Right cardiac atrium (tissue), 5 donors: ENCODE results near the gene MAPK6. TPM values are rescaled to one million over a fixed set of nuclear protein-coding genes. Genes with fewer than 3 reads are reported as not detected.
"Not testable (repeated sequence)": the region's sequence is repeated elsewhere in the genome, so short reads cannot be mapped to it uniquely, and the experiment has no call there.

Experiments used
- ATAC-seq, 2 donors: fragments of 200-7000 bp; cut with Tn5 transposase; one replicate each; pipeline versions ENCODE4 v1.8.0 to v1.9.1; 2020; ENCODE audit warnings: moderate library complexity in 2 of 2, mild to moderate bottlenecking in 1 of 2
- DNase-seq, 3 donors: peaks; one replicate each; pipeline ENCODE4 v3.0.0-alpha.2; 2020
- H3K27ac ChIP-seq: one replicate; pipeline ENCODE4 v1.5.1; 2013; ENCODE audit warnings: mild to moderate bottlenecking, low read length, control low read depth, moderate library complexity
- H3K27me3 ChIP-seq: one replicate; pipeline ENCODE4 v1.6.1; 2013; ENCODE audit not compliant: control insufficient read depth, insufficient read depth
- H3K4me1 ChIP-seq: one replicate; pipeline ENCODE4 v1.6.1; 2013; ENCODE audit warnings: low read length; ENCODE audit not compliant: control insufficient read depth, insufficient read depth
- H3K4me3 ChIP-seq: one replicate; pipeline ENCODE4 v1.5.1; 2013; ENCODE audit warnings: low read length, control low read depth
- H3K9me3 ChIP-seq: one replicate; pipeline ENCODE4 v1.6.1; 2013; ENCODE audit warnings: low read length; ENCODE audit not compliant: control insufficient read depth
- WGBS: extraction: QIAGEN DNeasy Blood & Tissue Kit; methylation state at CpG from one replicate; pipeline ENCODE4 v1.1.7; 2013; 5-methylcytosine and 5-hydroxymethylcytosine counted together
- intact Hi-C, 4 donors: fragments of 100-400 bp; cut with DNase I; formaldehyde crosslinking; loops; one replicate each; pipeline versions ENCODE4 v1.11.0 to v1.14.0; 2022 to 2023
- polyA plus RNA-seq: library from polyadenylated mRNA; stranded (reverse); fragments of 200-250 nt; gene quantifications from one replicate; pipeline ENCODE4 v1.2.3, GENCODE V29; 2013
- total RNA-seq, 4 donors: library from RNA; stranded (reverse); fragmentation: NEBNext Ultra II Directional; extraction: Animal tissue kit (Norgen Biotek cat#: 25700); gene quantifications; one replicate each; pipeline ENCODE4 v1.2.1, GENCODE V29; 2021
- donor health status: healthy with polysubstance abuse.
- donor health status: DM: no; HTN: yes; CAD: no.
- donor health status: DM: no; HTN: no; CAD: no.
- donor health status: DM: no; HTN: yes; CAD: no; lungs with severe emphysema.
- donor health status: DM: yes; HTN: yes; CAD: no.

MAPK6 gene
- total and polyA plus RNA-seq, 5 donors: 6.1 to 22.3 (median 18.8) TPM

GRCh38 chr15:52050416-52050815, 31.4 kb downstream of the MAPK6 start:
- intact Hi-C loops: no loop called here
- ATAC-seq: no peak
- no peaks in the 10 kb centered on the region for H3K4me1 ChIP-seq
- no peaks in the 10 kb centered on the region for H3K27me3 ChIP-seq
- H3K9me3 ChIP-seq: no peaks in the 10 kb centered on the region
- 97% methylated on average over 1 of the region's 1 CpG for WGBS
- no peak overlapping the region for H3K27ac ChIP-seq
- no peak for DNase-seq
- no peak overlapping the region for H3K4me3 ChIP-seq

GRCh38 chr15:52052066-52052935, 33.3 kb downstream of the MAPK6 start:
- Histone ChIP-seq H3K4me3 (no peak overlapping the region), H3K9me3 (no peaks in the 10 kb centered on the region), H3K27me3 (no peaks in the 10 kb centered on the region), H3K27ac (no peak overlapping the region), H3K4me1 (no peaks in the 10 kb centered on the region)
- no peak for ATAC-seq
- DNase-seq: no peak
- 94% methylated on average over 4 of the region's 4 CpGs for WGBS
- intact Hi-C loops: no loop called here

DNA sequence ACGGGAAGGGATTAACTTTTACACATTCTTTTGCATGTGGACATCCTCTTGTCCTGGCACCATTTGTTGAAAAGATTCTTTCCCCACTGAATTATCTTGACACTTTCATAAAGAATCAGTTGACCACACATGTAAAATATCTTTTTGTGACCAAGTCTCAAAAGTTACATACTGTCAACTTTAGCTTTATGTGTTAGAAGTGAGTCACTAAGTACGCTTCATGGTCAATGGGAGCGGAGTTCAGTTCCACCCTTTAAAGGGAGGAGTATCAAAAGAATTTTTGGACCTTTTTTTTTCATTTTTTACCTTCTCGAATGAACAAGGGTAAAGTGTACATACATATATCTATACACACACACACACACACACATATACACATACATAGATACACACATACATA, 35.4 kb downstream of the MAPK6 start:
- no peak for DNase-seq
- no peaks in the 10 kb centered on the region for H3K27me3 ChIP-seq
- no peak overlapping the region for H3K27ac ChIP-seq
- H3K4me1 ChIP-seq: no peaks in the 10 kb centered on the region
- ATAC-seq: no peak
- H3K4me3 ChIP-seq: no peak overlapping the region
- no peaks in the 10 kb centered on the region for H3K9me3 ChIP-seq
- WGBS: 96% methylated on average over 4 of the region's 4 CpGs
- intact Hi-C loops: no loop called here

DNA sequence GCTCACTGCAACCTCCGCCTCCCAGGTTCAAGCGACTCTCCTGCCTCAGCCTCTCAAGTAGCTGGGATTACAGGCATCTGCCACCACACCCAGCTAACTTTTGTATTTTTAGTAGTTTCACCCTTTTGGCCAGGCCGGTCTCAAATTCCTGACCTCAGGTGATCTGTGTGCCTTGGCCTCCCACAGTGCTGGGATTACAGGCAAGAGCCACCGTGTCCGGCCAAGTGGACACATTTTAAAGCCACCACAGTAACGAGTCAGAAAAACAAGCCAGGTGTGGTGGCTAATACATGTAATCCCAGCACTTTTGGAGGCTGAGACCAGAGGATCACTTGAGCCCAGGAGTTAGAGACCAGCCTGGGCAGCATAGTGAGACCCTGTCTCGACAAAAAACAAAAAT, 35.8 kb downstream of the MAPK6 start:
- H3K4me1 ChIP-seq, H3K27ac ChIP-seq, ATAC-seq, H3K4me3 ChIP-seq, DNase-seq, H3K27me3 ChIP-seq, H3K9me3 ChIP-seq, intact Hi-C loops: not testable (repeated sequence)
- 99% methylated on average over 7 of the region's 7 CpGs for WGBS

- ATAC-seq (no peak), DNase-seq (no peak)
- Histone ChIP-seq H3K4me3 (no peak overlapping the region), H3K27me3 (no peaks in the 10 kb centered on the region), H3K27ac (no peak overlapping the region), H3K9me3 (no peaks in the 10 kb centered on the region), H3K4me1 (no peaks in the 10 kb centered on the region)
- WGBS: 99% methylated on average over 1 of the region's 1 CpG
- intact Hi-C loops: no loop called here
These were observed 37.0 kb downstream of the MAPK6 start for GRCh38 chr15:52056001-52056400.

DNA sequence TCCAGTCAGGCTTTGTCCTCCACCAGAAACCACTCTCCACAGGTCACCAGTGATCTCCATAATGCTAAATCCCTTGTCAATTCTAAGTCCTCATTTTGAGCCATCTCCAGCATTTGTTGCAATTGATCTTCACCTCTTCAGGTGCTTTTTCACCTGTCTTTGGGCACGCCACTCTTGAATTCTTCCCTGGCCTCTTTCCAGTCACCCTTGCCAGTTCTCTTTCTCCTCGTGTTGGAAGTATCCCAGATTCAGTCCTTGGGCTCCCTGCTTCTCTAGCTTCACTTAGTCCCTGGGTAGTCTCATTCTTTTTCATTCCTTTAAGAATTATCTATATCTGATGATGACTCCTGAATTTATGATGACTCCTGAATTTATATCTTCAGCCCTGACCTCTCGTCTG, 37.5 kb downstream of the MAPK6 start:
- intact Hi-C loops: no loop called here
- H3K9me3 ChIP-seq: no peaks in the 10 kb centered on the region
- H3K4me3 ChIP-seq: no peak overlapping the region
- no peak for ATAC-seq
- no peaks in the 10 kb centered on the region for H3K27me3 ChIP-seq
- H3K27ac ChIP-seq: no peak overlapping the region
- no peak for DNase-seq
- H3K4me1 ChIP-seq: no peaks in the 10 kb centered on the region
- WGBS: 91% methylated on average over 3 of the region's 3 CpGs

GRCh38 chr15:52057996-52058395, 39.0 kb downstream of the MAPK6 start:
- no peak for DNase-seq
- H3K4me1 ChIP-seq: no peaks in the 10 kb centered on the region
- intact Hi-C loops: no loop called here
- ATAC-seq: no peak
- no peaks in the 10 kb centered on the region for H3K9me3 ChIP-seq
- H3K4me3 ChIP-seq: no peak overlapping the region
- H3K27ac ChIP-seq: no peak overlapping the region
- no peaks in the 10 kb centered on the region for H3K27me3 ChIP-seq

- H3K4me3 ChIP-seq: no peak overlapping the region
- ATAC-seq (no peak), DNase-seq (no peak)
- H3K27me3 ChIP-seq: no peaks in the 10 kb centered on the region
- intact Hi-C loops: no loop called here
- no peaks in the 10 kb centered on the region for H3K4me1 ChIP-seq
- no peak overlapping the region for H3K27ac ChIP-seq
- H3K9me3 ChIP-seq: no peaks in the 10 kb centered on the region
- WGBS: 68% methylated on average over 1 of the region's 1 CpG
These were observed 41.5 kb downstream of the MAPK6 start for GRCh38 chr15:52060501-52060900.

- no peaks in the 10 kb centered on the region for H3K4me1 ChIP-seq
- DNase-seq (no peak), ATAC-seq (no peak)
- no peaks in the 10 kb centered on the region for H3K9me3 ChIP-seq
- no peak overlapping the region for H3K27ac ChIP-seq
- intact Hi-C loops: no loop called here
- H3K4me3 ChIP-seq: no peak overlapping the region
- H3K27me3 ChIP-seq: no peaks in the 10 kb centered on the region
- 77% methylated on average over 3 of the region's 3 CpGs for whole genome bisulfite sequencing
These were observed 48.0 kb downstream of the MAPK6 start for GRCh38 chr15:52066842-52067544.

- Histone ChIP-seq H3K27me3 (no peaks in the 10 kb centered on the region), H3K4me1 (no peaks in the 10 kb centered on the region), H3K9me3 (no peaks in the 10 kb centered on the region), H3K4me3 (no peak overlapping the region), H3K27ac (no peak overlapping the region)
- ATAC-seq (no peak), DNase-seq (no peak)
- intact Hi-C loops: no loop called here
These were observed 48.5 kb downstream of the MAPK6 start for GRCh38 chr15:52067545-52067926.

GRCh38 chr15:52068004-52068615, 49.1 kb downstream of the MAPK6 start:
- H3K27ac ChIP-seq: no peak overlapping the region
- no peak overlapping the region for H3K4me3 ChIP-seq
- H3K9me3 ChIP-seq: no peaks in the 10 kb centered on the region
- no peaks in the 10 kb centered on the region for H3K4me1 ChIP-seq
- intact Hi-C loops: no loop called here
- H3K27me3 ChIP-seq: no peaks in the 10 kb centered on the region
- DNase-seq (no peak), ATAC-seq (no peak)
- 83% methylated on average over 2 of the region's 2 CpGs for WGBS
